ENCODE measurements around the gene PLD3. TPM values are rescaled to one million over a fixed set of nuclear protein-coding genes. Genes with fewer than 3 reads are reported as not detected.
"Not testable (repeated sequence)": the region's sequence is repeated elsewhere in the genome, so short reads cannot be mapped to it uniquely, and the experiment has no call there.

Gene PLD3
- total and polyA plus RNA-seq, 2 experiments from 2014 or later = 181 to 490 TPM

DNA sequence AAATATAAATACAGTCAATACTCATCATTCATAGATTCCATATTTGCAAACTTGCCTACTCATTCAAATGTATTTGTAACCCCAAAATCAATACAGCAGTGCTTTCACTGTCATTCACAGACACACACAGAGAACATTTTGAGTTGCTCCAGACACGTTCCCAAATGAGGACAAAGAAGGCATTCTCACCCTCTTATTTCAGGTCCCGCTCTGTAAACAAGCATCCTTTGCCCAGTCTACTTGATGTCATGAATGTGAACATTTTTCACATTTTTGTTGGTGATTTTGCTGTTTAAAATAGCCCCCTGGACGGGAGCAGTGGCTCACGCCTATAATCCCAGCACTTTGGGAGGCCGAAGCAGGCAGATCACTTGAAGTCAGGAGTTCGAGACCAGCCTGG is 15.8 kb upstream of the PLD3 start (continued):
- TF ChIP-seq, protein P1, sequence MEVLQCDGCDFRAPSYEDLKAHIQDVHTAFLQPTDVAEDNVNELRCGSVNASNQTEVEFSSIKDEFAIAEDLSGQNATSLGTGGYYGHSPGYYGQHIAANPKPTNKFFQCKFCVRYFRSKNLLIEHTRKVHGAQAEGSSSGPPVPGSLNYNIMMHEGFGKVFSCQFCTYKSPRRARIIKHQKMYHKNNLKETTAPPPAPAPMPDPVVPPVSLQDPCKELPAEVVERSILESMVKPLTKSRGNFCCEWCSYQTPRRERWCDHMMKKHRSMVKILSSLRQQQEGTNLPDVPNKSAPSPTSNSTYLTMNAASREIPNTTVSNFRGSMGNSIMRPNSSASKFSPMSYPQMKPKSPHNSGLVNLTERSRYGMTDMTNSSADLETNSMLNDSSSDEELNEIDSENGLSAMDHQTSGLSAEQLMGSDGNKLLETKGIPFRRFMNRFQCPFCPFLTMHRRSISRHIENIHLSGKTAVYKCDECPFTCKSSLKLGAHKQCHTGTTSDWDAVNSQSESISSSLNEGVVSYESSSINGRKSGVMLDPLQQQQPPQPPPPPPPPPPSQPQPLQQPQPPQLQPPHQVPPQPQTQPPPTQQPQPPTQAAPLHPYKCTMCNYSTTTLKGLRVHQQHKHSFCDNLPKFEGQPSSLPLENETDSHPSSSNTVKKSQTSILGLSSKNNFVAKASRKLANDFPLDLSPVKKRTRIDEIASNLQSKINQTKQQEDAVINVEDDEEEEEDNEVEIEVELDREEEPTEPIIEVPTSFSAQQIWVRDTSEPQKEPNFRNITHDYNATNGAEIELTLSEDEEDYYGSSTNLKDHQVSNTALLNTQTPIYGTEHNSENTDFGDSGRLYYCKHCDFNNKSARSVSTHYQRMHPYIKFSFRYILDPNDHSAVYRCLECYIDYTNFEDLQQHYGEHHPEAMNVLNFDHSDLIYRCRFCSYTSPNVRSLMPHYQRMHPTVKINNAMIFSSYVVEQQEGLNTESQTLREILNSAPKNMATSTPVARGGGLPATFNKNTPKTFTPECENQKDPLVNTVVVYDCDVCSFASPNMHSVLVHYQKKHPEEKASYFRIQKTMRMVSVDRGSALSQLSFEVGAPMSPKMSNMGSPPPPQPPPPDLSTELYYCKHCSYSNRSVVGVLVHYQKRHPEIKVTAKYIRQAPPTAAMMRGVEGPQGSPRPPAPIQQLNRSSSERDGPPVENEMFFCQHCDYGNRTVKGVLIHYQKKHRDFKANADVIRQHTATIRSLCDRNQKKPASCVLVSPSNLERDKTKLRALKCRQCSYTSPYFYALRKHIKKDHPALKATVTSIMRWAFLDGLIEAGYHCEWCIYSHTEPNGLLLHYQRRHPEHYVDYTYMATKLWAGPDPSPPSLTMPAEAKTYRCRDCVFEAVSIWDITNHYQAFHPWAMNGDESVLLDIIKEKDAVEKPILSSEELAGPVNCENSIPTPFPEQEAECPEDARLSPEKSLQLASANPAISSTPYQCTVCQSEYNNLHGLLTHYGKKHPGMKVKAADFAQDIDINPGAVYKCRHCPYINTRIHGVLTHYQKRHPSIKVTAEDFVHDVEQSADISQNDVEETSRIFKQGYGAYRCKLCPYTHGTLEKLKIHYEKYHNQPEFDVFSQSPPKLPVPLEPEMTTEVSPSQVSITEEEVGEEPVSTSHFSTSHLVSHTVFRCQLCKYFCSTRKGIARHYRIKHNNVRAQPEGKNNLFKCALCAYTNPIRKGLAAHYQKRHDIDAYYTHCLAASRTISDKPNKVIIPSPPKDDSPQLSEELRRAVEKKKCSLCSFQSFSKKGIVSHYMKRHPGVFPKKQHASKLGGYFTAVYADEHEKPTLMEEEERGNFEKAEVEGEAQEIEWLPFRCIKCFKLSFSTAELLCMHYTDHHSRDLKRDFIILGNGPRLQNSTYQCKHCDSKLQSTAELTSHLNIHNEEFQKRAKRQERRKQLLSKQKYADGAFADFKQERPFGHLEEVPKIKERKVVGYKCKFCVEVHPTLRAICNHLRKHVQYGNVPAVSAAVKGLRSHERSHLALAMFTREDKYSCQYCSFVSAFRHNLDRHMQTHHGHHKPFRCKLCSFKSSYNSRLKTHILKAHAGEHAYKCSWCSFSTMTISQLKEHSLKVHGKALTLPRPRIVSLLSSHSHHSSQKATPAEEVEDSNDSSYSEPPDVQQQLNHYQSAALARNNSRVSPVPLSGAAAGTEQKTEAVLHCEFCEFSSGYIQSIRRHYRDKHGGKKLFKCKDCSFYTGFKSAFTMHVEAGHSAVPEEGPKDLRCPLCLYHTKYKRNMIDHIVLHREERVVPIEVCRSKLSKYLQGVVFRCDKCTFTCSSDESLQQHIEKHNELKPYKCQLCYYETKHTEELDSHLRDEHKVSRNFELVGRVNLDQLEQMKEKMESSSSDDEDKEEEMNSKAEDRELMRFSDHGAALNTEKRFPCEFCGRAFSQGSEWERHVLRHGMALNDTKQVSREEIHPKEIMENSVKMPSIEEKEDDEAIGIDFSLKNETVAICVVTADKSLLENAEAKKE (CRISPR knock-in tag; IDR thresholded peaks at IDR 0.05) = no peak

- H3K27ac ChIP-seq (ENCODE audit: low read depth); H3K27ac Mint-ChIP-seq; H3K9me2 ChIP-seq (ENCODE audit: insufficient read depth); H3K4me2 ChIP-seq; H3K36me3 ChIP-seq (ENCODE audit: insufficient read depth); H3K9me3 Mint-ChIP-seq; ATAC-seq; H3F3A ChIP-seq (replicated peaks; ENCODE audit: low read depth); DNase-seq (ENCODE audit: low spot score); H3K4me1 Mint-ChIP-seq; H3K79me2 ChIP-seq (replicated peaks; ENCODE audit: insufficient read depth); H2AFZ ChIP-seq; H4K20me1 ChIP-seq (replicated peaks; ENCODE audit: insufficient read depth); H3K4me3 ChIP-seq; H3K27me3 Mint-ChIP-seq (ENCODE audit: insufficient read depth, low read depth, poor library complexity); H3K4me1 ChIP-seq (ENCODE audit: insufficient read depth); H3K4me3 Mint-ChIP-seq; H3K27me3 ChIP-seq (ENCODE audit: insufficient read depth): not testable (repeated sequence)
- peaks cover 40% of the 10 kb centered on the region for H3K36me3 Mint-ChIP-seq (ENCODE audit: low read depth)
Observed at GRCh38 chr19:40333083-40333482, 15.4 kb upstream of the PLD3 start.

DNA sequence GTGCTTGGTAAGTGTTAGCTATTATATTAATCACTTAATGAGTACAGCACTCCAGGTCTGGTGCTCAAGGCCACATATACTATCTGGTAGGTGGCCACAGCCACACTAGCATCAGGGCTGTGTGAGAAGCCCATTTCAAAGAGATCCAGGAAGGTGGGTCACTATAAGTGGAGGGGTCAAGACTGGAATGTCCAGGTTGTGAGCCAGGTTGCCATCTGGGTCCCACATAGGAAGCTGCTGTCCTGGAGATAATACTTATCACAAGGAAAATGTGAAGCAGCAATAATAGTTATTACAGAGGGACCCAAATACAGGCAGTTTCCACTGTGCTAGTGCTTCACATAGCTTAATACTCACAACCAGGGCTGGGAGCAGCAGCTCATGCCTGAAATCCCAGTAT is 13.4 kb upstream of the PLD3 start:
- no peaks in the 10 kb centered on the region for H3K79me2 ChIP-seq (replicated peaks; ENCODE audit: insufficient read depth)
- Mint-ChIP-seq H3K27ac (no peak overlapping the region), H3K27me3 (ENCODE audit: insufficient read depth, low read depth, poor library complexity) (no peaks in the 10 kb centered on the region), H3K36me3 (ENCODE audit: low read depth) (peaks cover 38% of the 10 kb centered on the region), H3K4me3 (no peak overlapping the region), H3K9me3 (no peaks in the 10 kb centered on the region), H3K4me1 (no peaks in the 10 kb centered on the region)
- no peak overlapping the region for H3K4me3 ChIP-seq
- ATAC-seq (no peak), DNase-seq (ENCODE audit: low spot score) (no peak)
- H3K4me2 ChIP-seq = no peak overlapping the region
- H3F3A ChIP-seq (replicated peaks; ENCODE audit: low read depth) = 0 out of 2 replicates have a peak, but pooled peaks cover 3% of the 10 kb centered on the region
- no peak overlapping the region for H3K27ac ChIP-seq (ENCODE audit: low read depth)
- H3K36me3 ChIP-seq (ENCODE audit: insufficient read depth) = no peaks in the 10 kb centered on the region; the same call in 1 of the 2 replicates
- H2AFZ ChIP-seq = no peak overlapping the region
- H3K27me3 ChIP-seq (ENCODE audit: insufficient read depth) = no peaks in the 10 kb centered on the region
- H3K4me1 ChIP-seq (ENCODE audit: insufficient read depth) = no peaks in the 10 kb centered on the region
- no peaks in the 10 kb centered on the region for H3K9me2 ChIP-seq (ENCODE audit: insufficient read depth)
- no peaks in the 10 kb centered on the region; the same call in 1 of the 2 replicates for H4K20me1 ChIP-seq (replicated peaks; ENCODE audit: insufficient read depth)
- TF ChIP-seq, protein P2, sequence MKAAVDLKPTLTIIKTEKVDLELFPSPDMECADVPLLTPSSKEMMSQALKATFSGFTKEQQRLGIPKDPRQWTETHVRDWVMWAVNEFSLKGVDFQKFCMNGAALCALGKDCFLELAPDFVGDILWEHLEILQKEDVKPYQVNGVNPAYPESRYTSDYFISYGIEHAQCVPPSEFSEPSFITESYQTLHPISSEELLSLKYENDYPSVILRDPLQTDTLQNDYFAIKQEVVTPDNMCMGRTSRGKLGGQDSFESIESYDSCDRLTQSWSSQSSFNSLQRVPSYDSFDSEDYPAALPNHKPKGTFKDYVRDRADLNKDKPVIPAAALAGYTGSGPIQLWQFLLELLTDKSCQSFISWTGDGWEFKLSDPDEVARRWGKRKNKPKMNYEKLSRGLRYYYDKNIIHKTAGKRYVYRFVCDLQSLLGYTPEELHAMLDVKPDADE (IDR thresholded peaks at IDR 0.05) = no peak
- no peak for TF ChIP-seq NANOG (IDR thresholded peaks at IDR 0.05; ENCODE audit: borderline replicate concordance)
- no peak for TF ChIP-seq POLR2AphosphoS5 (IDR thresholded peaks at IDR 0.05; ENCODE audit: low read depth)
- TF ChIP-seq ZNF331 (CRISPR knock-in tag; IDR thresholded peaks at IDR 0.05; ENCODE audit: low read depth) = no peak
